Vagina (tissue), 2 donors: ENCODE data around the gene MTF1. TPM values are rescaled to one million over a fixed set of nuclear protein-coding genes. Genes with fewer than 3 reads are reported as not detected.
A peak's percentile ranks its signal among the peaks of the same experiment; 100 is the strongest.

ENCODE experiments used
- DNase-seq, 2 donors: peaks; one replicate each; pipeline ENCODE4 v3.0.0-alpha.2; 2017; ENCODE audit errors: extremely low spot score in 2 of 2
- H3K27ac ChIP-seq: fragments of 200-600 bp; sonication (generic); one replicate; pipeline ENCODE4 v1.5.1; 2019
- H3K27me3 ChIP-seq: fragments of 200-600 bp; sonication (generic); one replicate; pipeline ENCODE4 v1.5.1; 2019
- H3K36me3 ChIP-seq, 2 donors: fragments of 200-600 bp; sonication (generic); one replicate each; pipeline ENCODE4 v1.5.1; 2017 to 2019
- H3K4me1 ChIP-seq: fragments of 200-600 bp; sonication (generic); one replicate; pipeline ENCODE4 v1.5.1; 2019
- H3K4me3 ChIP-seq, 2 donors: fragments of 200-600 bp; sonication (generic); 1 replicate in 1 of 2; 2 replicates in 1 of 2; pipeline ENCODE4 v1.5.1; 2016 to 2019
- H3K9me3 ChIP-seq: fragments of 200-600 bp; sonication (generic); one replicate; pipeline ENCODE4 v1.5.1; 2019
- CTCF ChIP-seq, 3 experiments: fragments of 450-650 bp in 2 of 3; fragments of 200-600 bp in 1 of 3; sonication (generic) in 1 of 3; IDR thresholded peaks; one replicate each; pipeline ENCODE4 v1.5.1; 2017 to 2019; ENCODE audit warnings: antibody characterized with exemption in 3 of 3, mild to moderate bottlenecking in 2 of 3, moderate library complexity in 2 of 3
- POLR2A ChIP-seq, 2 donors: fragments of 450-650 bp; IDR thresholded peaks; one replicate each; pipeline ENCODE4 v1.6.1; 2017; ENCODE audit warnings: antibody characterized with exemption in 2 of 2, mild to moderate bottlenecking in 2 of 2, moderate library complexity in 2 of 2
- POLR2AphosphoS5 ChIP-seq, 2 donors: sonication (generic); formaldehyde crosslinking; IDR thresholded peaks; one replicate each; pipeline ENCODE4 v1.9.0; 2017; ENCODE audit warnings: antibody characterized with exemption in 2 of 2, mild to moderate bottlenecking in 2 of 2, low read depth in 1 of 2; ENCODE audit not compliant: insufficient read depth in 1 of 2
- intact Hi-C: fragments of 100-400 bp; cut with DNase I; formaldehyde crosslinking; loops from one replicate; pipeline ENCODE4 v1.15.1; 2023
- total RNA-seq: library from RNA; depleted of rRNA; stranded (reverse); fragments of >200 nt; gene quantifications from one replicate; pipeline ENCODE4 v1.2.3, GENCODE V29; 2016

MTF1 gene
- total RNA-seq, 1 donor from 2014 or later = 9.3 TPM

GRCh38 chr1:37813529-37814145 is 45.8 kb downstream of the MTF1 start:
- intact Hi-C loops = no loop called here
- Histone ChIP-seq H3K4me3 (no peak overlapping the region), H3K4me1 (peaks cover 24% of the 10 kb centered on the region), H3K27ac (no peak overlapping the region), H3K27me3 (no peaks in the 10 kb centered on the region), H3K36me3 (peaks cover 0 to 22% of the 10 kb centered on the region in 2 donors), H3K9me3 (no peaks in the 10 kb centered on the region)
- TF ChIP-seq POLR2AphosphoS5 (IDR thresholded peaks at IDR 0.05; ENCODE audit: insufficient read depth in 1 of 2, low read depth in 1 of 2) = no peak
- TF ChIP-seq CTCF (IDR thresholded peaks at IDR 0.05) = no peak
- TF ChIP-seq POLR2A (IDR thresholded peaks at IDR 0.05) = no peak
- DNase-seq = no peak

GRCh38 chr1:37811027-37811655 is 48.3 kb downstream of the MTF1 start:
- Histone ChIP-seq H3K4me3 (no peak overlapping the region), H3K9me3 (no peaks in the 10 kb centered on the region), H3K27me3 (no peaks in the 10 kb centered on the region), H3K4me1 (peaks cover 31% of the 10 kb centered on the region), H3K36me3 (peaks cover 0 to 16% of the 10 kb centered on the region in 2 donors), H3K27ac (no peak overlapping the region)
- DNase-seq = no peak
- TF ChIP-seq POLR2AphosphoS5 (IDR thresholded peaks at IDR 0.05; ENCODE audit: insufficient read depth in 1 of 2, low read depth in 1 of 2) = no peak
- no peak for TF ChIP-seq POLR2A (IDR thresholded peaks at IDR 0.05)
- TF ChIP-seq CTCF (IDR thresholded peaks at IDR 0.05) = peak in 2 of 3 experiments; percentile 10 to 39
- intact Hi-C loops = no loop called here

GRCh38 chr1:37809942-37810341 is 49.5 kb downstream of the MTF1 start:
- Histone ChIP-seq H3K9me3 (no peaks in the 10 kb centered on the region), H3K4me3 (no peak overlapping the region), H3K4me1 (peaks cover 31% of the 10 kb centered on the region), H3K36me3 (peaks cover 0 to 20% of the 10 kb centered on the region in 2 donors), H3K27ac (no peak overlapping the region), H3K27me3 (no peaks in the 10 kb centered on the region)
- no peak for DNase-seq
- intact Hi-C loops = loop anchor here (10.0 kb wide), 1 partner anchor 45 kb away; the partner anchor contains the start of gene MTF1
- TF ChIP-seq POLR2AphosphoS5 (IDR thresholded peaks at IDR 0.05; ENCODE audit: insufficient read depth in 1 of 2, low read depth in 1 of 2) (no peak), CTCF (IDR thresholded peaks at IDR 0.05) (no peak), POLR2A (IDR thresholded peaks at IDR 0.05) (no peak)

- peaks cover 31% of the 10 kb centered on the region for H3K4me1 ChIP-seq
Measured at GRCh38 chr1:37808369-37809319, 50.7 kb downstream of the MTF1 start.

More at GRCh38 chr1:37808369-37809319, 50.7 kb downstream of the MTF1 start:
- DNase-seq = no peak
- TF ChIP-seq CTCF (IDR thresholded peaks at IDR 0.05) (no peak), POLR2A (IDR thresholded peaks at IDR 0.05) (no peak), POLR2AphosphoS5 (IDR thresholded peaks at IDR 0.05; ENCODE audit: insufficient read depth in 1 of 2, low read depth in 1 of 2) (no peak)
- Histone ChIP-seq H3K27ac (peak overlapping the region; percentile 82), H3K36me3 (peaks cover 0 to 33% of the 10 kb centered on the region in 2 donors), H3K27me3 (no peaks in the 10 kb centered on the region), H3K4me3 (peak overlapping the region; percentile 92 to 93), H3K9me3 (no peaks in the 10 kb centered on the region)
- intact Hi-C loops = loop anchor here (10.0 kb wide), 1 partner anchor 46 kb away; the partner anchor contains the start of gene MTF1
